Uterus (tissue), 4 donors: Measurements from ENCODE around the gene HACD2. TPM values are rescaled to one million over a fixed set of nuclear protein-coding genes. Genes with fewer than 3 reads are reported as not detected.
A peak's percentile ranks its signal among the peaks of the same experiment; 100 is the strongest.
"Not testable (repeated sequence)": the region's sequence is repeated elsewhere in the genome, so short reads cannot be mapped to it uniquely, and the experiment has no call there.

Experiments
- DNase-seq, 2 donors: peaks; one replicate each; pipeline ENCODE4 v3.0.0-alpha.2; 2019 to 2020
- H3K27ac ChIP-seq, 2 donors: fragments of 200-600 bp; sonication (generic); 1 replicate in 1 of 2; 2 replicates in 1 of 2; pipeline ENCODE4 v1.5.1; 2016 to 2018
- H3K27me3 ChIP-seq, 2 donors: fragments of 200-600 bp; sonication (generic); one replicate each; pipeline ENCODE4 v1.5.1; 2018 to 2019; ENCODE audit warnings: control low read depth in 1 of 2
- H3K36me3 ChIP-seq, 2 donors: fragments of 200-600 bp; sonication (generic); one replicate each; pipeline ENCODE4 v1.5.1; 2019; ENCODE audit warnings: control low read depth in 1 of 2
- H3K4me1 ChIP-seq, 2 donors: fragments of 200-600 bp; sonication (generic); one replicate each; pipeline ENCODE4 v1.5.1; 2018 to 2019; ENCODE audit warnings: control low read depth in 1 of 2
- H3K4me3 ChIP-seq, 2 donors: fragments of 200-600 bp; sonication (generic); 1 replicate in 1 of 2; 2 replicates in 1 of 2; pipeline ENCODE4 v1.5.1; 2018 to 2019; ENCODE audit warnings: mild to moderate bottlenecking in 1 of 2
- H3K9me3 ChIP-seq, 2 donors: fragments of 200-600 bp; sonication (generic); one replicate each; pipeline ENCODE4 v1.5.1; 2019; ENCODE audit warnings: control low read depth in 1 of 2
- CTCF ChIP-seq, 4 experiments: fragments of 200-600 bp in 2 of 4; fragments of 450-650 bp in 2 of 4; sonication (generic) in 2 of 4; IDR thresholded peaks; one replicate each; pipeline ENCODE4 v1.5.1; 2016 to 2019; ENCODE audit warnings: antibody characterized with exemption in 4 of 4, mild to moderate bottlenecking in 2 of 4, moderate library complexity in 1 of 4
- POLR2A ChIP-seq, 2 donors: fragments of 450-650 bp; IDR thresholded peaks; one replicate each; pipeline ENCODE4 v1.6.1; 2016; ENCODE audit warnings: antibody characterized with exemption in 2 of 2, mild to moderate bottlenecking in 1 of 2, moderate library complexity in 1 of 2
- intact Hi-C: fragments of 100-400 bp; cut with DNase I; formaldehyde crosslinking; loops from one replicate; pipeline ENCODE4 v1.15.1; 2023; ENCODE audit warnings: low total_unique reads
- total RNA-seq, 4 donors: library from RNA; depleted of rRNA in 3 of 4; stranded (reverse); fragments of >200 nt in 3 of 4; gene quantifications; one replicate each; pipeline versions ENCODE4 v1.1.0 to v1.2.4, GENCODE V29; 2014 to 2023
- donor health status: DM: yes; HTN: yes; CAD: no.

HACD2 gene
- total RNA-seq, 4 donors from 2014 or later = 21.5 to 38.0 (median 28.8) TPM

- H3K27me3 ChIP-seq = no peaks in the 10 kb centered on the region
- intact Hi-C loops = no loop called here
- no peak for TF ChIP-seq CTCF (IDR thresholded peaks at IDR 0.05)
- no peak for TF ChIP-seq POLR2A (IDR thresholded peaks at IDR 0.05)
- peak; percentile 72 to 77 for DNase-seq
- H3K4me1 ChIP-seq = peaks cover 0 to 4% of the 10 kb centered on the region in 2 donors
- H3K9me3 ChIP-seq = no peaks in the 10 kb centered on the region
- peak overlapping the region; percentile 23 to 35 for H3K4me3 ChIP-seq
- no peaks in the 10 kb centered on the region for H3K36me3 ChIP-seq
- H3K27ac ChIP-seq = peak overlapping the region; percentile 82 to 84
Measured at GRCh38 chr3:123618768-123619484, 34.1 kb upstream of the HACD2 start.

GRCh38 chr3:123618076-123618708 is 33.3 kb upstream of the HACD2 start:
- H3K36me3 ChIP-seq = no peaks in the 10 kb centered on the region
- peak overlapping the region; percentile 23 to 35 for H3K4me3 ChIP-seq
- TF ChIP-seq CTCF (IDR thresholded peaks at IDR 0.05) (no peak), POLR2A (IDR thresholded peaks at IDR 0.05) (no peak)
- no peaks in the 10 kb centered on the region for H3K9me3 ChIP-seq
- DNase-seq = no peak
- peak overlapping the region; percentile 82 to 84 for H3K27ac ChIP-seq
- H3K4me1 ChIP-seq = peaks cover 0 to 4% of the 10 kb centered on the region in 2 donors
- H3K27me3 ChIP-seq = no peaks in the 10 kb centered on the region
- intact Hi-C loops = no loop called here

GRCh38 chr3:123616593-123616992 is 31.7 kb upstream of the HACD2 start:
- intact Hi-C loops = no loop called here
- H3K9me3 ChIP-seq = no peaks in the 10 kb centered on the region
- H3K4me3 ChIP-seq = no peak overlapping the region
- TF ChIP-seq POLR2A (IDR thresholded peaks at IDR 0.05) = no peak
- no peaks in the 10 kb centered on the region for H3K36me3 ChIP-seq
- peak overlapping the region; percentile 30 to 84 for H3K27ac ChIP-seq
- DNase-seq = no peak
- H3K4me1 ChIP-seq = no peaks in the 10 kb centered on the region
- H3K27me3 ChIP-seq = no peaks in the 10 kb centered on the region

GRCh38 chr3:123613543-123613942 is 28.7 kb upstream of the HACD2 start:
- Histone ChIP-seq H3K27me3 (no peaks in the 10 kb centered on the region), H3K27ac (no peak overlapping the region), H3K4me3 (no peak overlapping the region), H3K4me1 (no peaks in the 10 kb centered on the region), H3K9me3 (no peaks in the 10 kb centered on the region), H3K36me3 (no peaks in the 10 kb centered on the region)
- no peak for TF ChIP-seq POLR2A (IDR thresholded peaks at IDR 0.05)
- no peak for TF ChIP-seq CTCF (IDR thresholded peaks at IDR 0.05)
- no peak for DNase-seq
- intact Hi-C loops = no loop called here

GRCh38 chr3:123611674-123612073 is 26.8 kb upstream of the HACD2 start:
- intact Hi-C loops, H3K36me3 ChIP-seq, H3K27me3 ChIP-seq, H3K9me3 ChIP-seq, H3K4me1 ChIP-seq, H3K4me3 ChIP-seq, H3K27ac ChIP-seq, DNase-seq: not testable (repeated sequence)

GRCh38 chr3:123611082-123611481 is 26.2 kb upstream of the HACD2 start:
- Histone ChIP-seq H3K9me3 (no peaks in the 10 kb centered on the region), H3K4me3 (no peak overlapping the region), H3K36me3 (no peaks in the 10 kb centered on the region), H3K4me1 (no peaks in the 10 kb centered on the region), H3K27ac (no peak overlapping the region), H3K27me3 (no peaks in the 10 kb centered on the region)
- no peak for DNase-seq
- intact Hi-C loops = no loop called here
- TF ChIP-seq CTCF (IDR thresholded peaks at IDR 0.05) (no peak), POLR2A (IDR thresholded peaks at IDR 0.05) (no peak)
